GM12892 (cell line): ENCODE data around the gene PPT1.
A peak's percentile ranks its signal among the peaks of the same experiment; 100 is the strongest.
"Not testable (repeated sequence)": the region's sequence is repeated elsewhere in the genome, so short reads cannot be mapped to it uniquely, and the experiment has no call there.

ENCODE experiments used
- DNase-seq: peaks from one replicate; pipeline ENCODE4 v3.0.0; 2011; ENCODE audit not compliant: insufficient read length
- FAIRE-seq: peaks from 2 replicates; lab custom pipeline; 2011; peaks lifted over from hg19 to GRCh38; lab: Jason Lieb, UNC
- POLR2A ChIP-seq: IDR thresholded peaks from 2 replicates; pipeline ENCODE4 v1.6.1; 2011; ENCODE audit warnings: low read depth, low read length, control low read depth
- POLR2AphosphoS5 ChIP-seq: IDR thresholded peaks from 2 replicates; pipeline ENCODE4 v1.6.1; 2011; ENCODE audit warnings: low read depth, low read length, control low read depth
- TAF1 ChIP-seq: IDR thresholded peaks from 2 replicates; pipeline ENCODE4 v1.6.1; 2011; ENCODE audit warnings: low read depth, mild to moderate bottlenecking, control low read depth, low read length, borderline replicate concordance

The PPT1 gene

DNA sequence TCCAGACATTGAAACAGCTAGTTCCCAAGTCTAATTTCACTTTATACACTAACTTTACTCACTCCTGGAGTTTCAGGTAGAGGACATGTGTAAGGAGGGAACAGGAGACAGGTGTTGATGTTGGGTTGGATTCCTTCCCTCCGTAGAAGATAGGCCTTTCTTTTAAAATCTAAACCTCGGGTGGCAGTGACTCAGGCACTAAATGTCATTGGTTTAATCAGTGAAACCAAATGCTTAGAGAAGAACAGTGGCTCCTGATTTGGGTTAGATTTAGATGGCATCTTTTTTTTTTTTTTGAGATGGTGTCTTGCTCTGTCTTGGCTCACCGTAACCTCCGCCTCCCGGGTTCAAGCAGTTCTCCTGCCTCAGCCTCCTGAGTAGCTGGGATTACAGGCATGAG, 49.3 kb downstream of the PPT1 start:
- FAIRE-seq (no peak), DNase-seq (no peak)
- TF ChIP-seq POLR2A: no peak
- TF ChIP-seq TAF1: no peak
- no peak for TF ChIP-seq POLR2AphosphoS5

DNA sequence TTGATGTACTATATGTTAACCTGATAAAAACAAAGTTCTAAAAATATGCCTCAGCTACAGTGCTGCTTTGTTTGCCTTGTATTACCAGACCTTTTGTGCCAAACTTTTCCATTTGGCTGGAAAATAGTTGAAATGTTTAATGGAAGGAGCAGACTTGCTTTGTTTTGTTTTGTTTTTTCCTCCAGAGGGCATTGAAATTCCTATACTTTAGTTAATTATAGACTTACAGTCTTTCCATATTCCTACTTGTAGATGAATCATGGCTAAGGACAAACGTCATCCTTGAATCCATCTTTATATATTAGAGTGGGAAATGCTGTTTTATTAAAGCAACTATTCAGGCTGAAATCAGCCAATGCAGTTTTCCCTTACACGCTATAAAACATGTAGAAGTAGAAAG, 49.8 kb downstream of the PPT1 start:
- TF ChIP-seq POLR2AphosphoS5 (no peak), TAF1 (no peak)
- no peak for DNase-seq
- FAIRE-seq: no peak

GRCh38 chr1:40045766-40046165, 51.3 kb downstream of the PPT1 start:
- no peak for FAIRE-seq
- no peak for DNase-seq
- no peak; the same call in 1 of the 2 replicates for TF ChIP-seq POLR2AphosphoS5
- TF ChIP-seq TAF1: no peak
- no peak for TF ChIP-seq POLR2A

- no peak for FAIRE-seq
- DNase-seq: no peak
- TF ChIP-seq POLR2AphosphoS5: no peak
- no peak for TF ChIP-seq POLR2A
- no peak for TF ChIP-seq TAF1
Observed at GRCh38 chr1:40045182-40045581, 51.9 kb downstream of the PPT1 start.

- TF ChIP-seq POLR2AphosphoS5 (no peak), POLR2A (no peak), TAF1 (no peak)
- no peak for DNase-seq
- FAIRE-seq: no peak
Observed at GRCh38 chr1:40044110-40044509, 52.9 kb downstream of the PPT1 start.

- no peak for TF ChIP-seq TAF1
- TF ChIP-seq POLR2AphosphoS5: no peak
- TF ChIP-seq POLR2A: no peak
- FAIRE-seq: no peak
- no peak for DNase-seq
Observed at GRCh38 chr1:40042341-40042740, 54.7 kb downstream of the PPT1 start.

GRCh38 chr1:40041466-40041838, 55.6 kb downstream of the PPT1 start:
- no peak for TF ChIP-seq POLR2AphosphoS5
- no peak for TF ChIP-seq POLR2A
- TF ChIP-seq TAF1: no peak
- DNase-seq (no peak), FAIRE-seq (no peak)

DNA sequence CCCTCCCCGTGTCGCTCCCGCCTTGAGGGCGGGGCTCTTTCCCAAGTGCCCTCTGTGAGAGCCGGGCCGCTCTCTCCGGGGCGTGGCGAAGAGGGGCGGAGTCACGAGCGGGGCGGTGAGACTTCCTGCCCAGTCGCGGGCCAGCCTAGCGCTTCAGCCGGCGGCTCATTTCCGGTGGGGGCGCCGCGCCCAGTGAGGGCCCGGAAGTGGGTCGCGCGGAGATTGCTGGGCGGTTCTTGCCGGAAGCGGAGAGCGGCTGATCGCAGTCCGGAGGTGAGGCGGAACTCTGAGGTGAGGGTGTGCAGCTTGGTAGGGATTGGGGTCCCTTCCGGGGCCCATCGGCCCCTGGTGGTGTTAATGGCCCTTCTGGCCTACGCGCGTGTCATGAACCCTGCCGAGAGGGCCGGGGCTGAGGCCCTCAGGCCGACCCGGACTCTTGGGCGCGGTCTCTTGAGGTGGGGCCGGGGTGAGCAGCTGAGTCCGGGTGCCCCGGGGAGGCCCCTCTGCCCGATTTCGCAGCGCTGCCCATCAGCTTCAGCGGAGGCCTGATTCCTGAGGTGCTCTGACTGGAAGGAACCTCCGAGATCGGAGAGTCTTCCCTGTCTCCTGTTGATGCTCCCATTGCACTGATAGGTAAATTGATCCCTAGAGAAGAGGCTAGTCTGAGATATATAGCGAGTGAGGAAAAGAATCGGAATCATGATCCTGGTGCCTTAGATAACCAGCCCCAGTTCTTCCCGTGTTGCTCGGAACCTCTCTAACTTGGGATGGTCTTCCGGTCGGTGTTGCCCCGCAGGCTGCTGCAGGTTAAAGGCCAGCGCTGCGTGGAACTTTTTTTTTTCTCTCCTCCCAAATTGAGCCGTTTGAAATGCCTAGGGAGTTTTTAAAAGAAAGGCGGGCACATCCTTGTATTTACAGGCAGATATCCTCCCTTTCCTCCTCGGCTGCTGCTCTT, 56.3 kb downstream of the PPT1 start, which contains the start of gene CAP1:
Gene CAP1, plus strand, starts transcription at position 219 of the 955 bp plus-strand sequence. CDS start 18,618 bp downstream, outside the sequence.
- TF ChIP-seq TAF1: peak; percentile 83
- peak; percentile 58; the same call in 1 of the 2 replicates for TF ChIP-seq POLR2A
- TF ChIP-seq POLR2AphosphoS5: peak; percentile 68; the same call in 1 of the 2 replicates
- peak; percentile 97 for FAIRE-seq

GRCh38 chr1:40039757-40040510, 57.1 kb downstream of the PPT1 start:
- no peak for FAIRE-seq
- DNase-seq: peak; percentile 74
- peak; percentile 98 for TF ChIP-seq POLR2AphosphoS5
- TF ChIP-seq TAF1: peak; percentile 80; the same call in 1 of the 2 replicates
- TF ChIP-seq POLR2A: peak; percentile 96

More for the DNA sequence above, 56.3 kb downstream of the PPT1 start, which contains the start of gene CAP1:
- peak; percentile 91 for DNase-seq

DNA sequence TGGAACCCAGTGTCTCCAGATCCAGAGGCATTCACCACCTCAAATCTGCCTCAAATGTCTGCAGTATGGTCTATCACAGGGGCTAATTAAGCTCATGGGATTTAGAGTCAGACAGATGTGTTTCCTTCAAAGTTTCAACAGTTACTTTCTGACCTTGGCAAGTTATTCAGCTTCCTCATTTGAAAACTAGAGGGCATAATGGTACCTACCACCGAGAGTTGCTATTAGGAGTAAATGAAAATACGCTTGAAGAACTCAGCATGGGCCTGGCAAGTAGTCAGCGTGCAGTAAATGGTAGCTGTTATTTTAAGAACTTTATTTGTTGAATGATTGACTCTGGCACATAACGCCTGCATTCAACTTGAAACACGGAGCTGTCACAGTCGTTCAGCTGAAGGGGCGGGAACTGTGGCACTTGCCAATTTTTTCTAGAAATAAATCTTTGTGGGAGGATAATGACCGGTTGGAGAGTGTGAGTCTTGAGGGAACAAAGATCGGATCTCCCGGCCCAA, 57.8 kb downstream of the PPT1 start:
- DNase-seq (no peak), FAIRE-seq (no peak)
- TF ChIP-seq TAF1: no peak
- no peak for TF ChIP-seq POLR2AphosphoS5

DNA sequence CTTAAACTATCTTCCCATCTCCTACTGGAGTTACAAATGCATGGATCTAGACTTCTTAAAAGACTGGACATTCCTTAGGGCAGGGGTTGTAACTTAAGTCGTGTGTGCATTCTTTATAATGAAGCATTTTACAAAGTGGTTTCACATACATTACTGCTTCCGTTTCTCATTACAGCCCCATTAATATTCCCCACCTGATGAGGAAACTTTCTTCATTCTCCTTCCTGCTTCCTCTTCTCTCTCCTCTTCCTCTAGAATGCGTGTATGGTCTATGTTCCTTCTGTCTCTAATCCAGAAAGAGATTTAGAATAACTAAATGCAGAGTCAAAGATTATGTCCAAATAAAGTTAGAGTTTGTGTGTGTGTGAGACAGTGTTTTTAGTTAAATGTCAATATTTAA, 58.4 kb downstream of the PPT1 start:
- no peak for DNase-seq
- TF ChIP-seq POLR2A (no peak), POLR2AphosphoS5 (no peak)
- FAIRE-seq: no peak

DNA sequence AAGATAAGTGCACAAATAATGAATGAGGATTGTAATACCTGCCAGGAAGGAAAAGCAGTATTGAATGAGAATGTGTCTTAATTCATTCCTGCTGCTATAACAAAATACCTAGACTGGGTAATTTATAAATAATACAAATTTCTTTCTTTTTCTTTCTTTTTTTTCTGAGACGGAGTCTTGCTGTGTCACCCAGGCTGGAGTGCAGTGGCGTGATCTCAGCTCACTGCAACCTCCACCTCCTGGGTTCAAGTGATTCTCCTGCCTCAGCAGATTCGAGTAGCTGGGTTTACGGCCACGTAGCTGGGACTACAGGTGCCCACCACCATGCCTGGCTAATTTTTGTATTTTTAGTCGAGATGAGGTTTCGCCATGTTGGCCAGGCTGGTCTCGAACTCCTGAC, 59.8 kb downstream of the PPT1 start:
- not testable (repeated sequence) for DNase-seq, FAIRE-seq
